SK-N-SH (cell line): Measurements from ENCODE around the gene FOXA1.

ENCODE experiments used
- CTCF ChIP-seq: fragments of 200-600 bp; sonication (generic); IDR thresholded peaks from 2 replicates; pipeline ENCODE4 v1.6.1; 2017; ENCODE audit warnings: antibody characterized with exemption, mild to moderate bottlenecking, moderate library complexity
- GABPA ChIP-seq: IDR thresholded peaks from 2 replicates; pipeline ENCODE4 v1.4.0; 2012; ENCODE audit warnings: low read depth, mild to moderate bottlenecking
- MAX ChIP-seq: IDR thresholded peaks from 2 replicates; pipeline ENCODE4 v1.4.0; 2012; ENCODE audit warnings: low read depth
- POLR2AphosphoS5 ChIP-seq: IDR thresholded peaks from 2 replicates; pipeline ENCODE4 v1.6.1; 2012; ENCODE audit warnings: low read depth, low read length
- RAD21 ChIP-seq: IDR thresholded peaks from 2 replicates; pipeline ENCODE4 v1.6.1; 2012; ENCODE audit warnings: mild to moderate bottlenecking, low read length
- RFX5 ChIP-seq: IDR thresholded peaks from 2 replicates; pipeline ENCODE4 v1.6.1; 2012; ENCODE audit warnings: mild to moderate bottlenecking, improper control_type of control experiment, low read length
- TAF1 ChIP-seq: IDR thresholded peaks from 2 replicates; pipeline ENCODE4 v1.6.1; 2012; ENCODE audit warnings: low read depth, mild to moderate bottlenecking, low read length, moderate library complexity, borderline replicate concordance

GRCh38 chr14:37602605-37603453 lies 7.8 kb upstream of the FOXA1 start:
- TF ChIP-seq CTCF (no peak), RFX5 (no peak), MAX (no peak), POLR2AphosphoS5 (no peak), TAF1 (no peak), RAD21 (no peak), GABPA (no peak)
